T-helper 1 cell (primary cell): ENCODE data around the gene EFCAB12.
A peak's percentile ranks its signal among the peaks of the same experiment; 100 is the strongest.
"Not testable (repeated sequence)": the region's sequence is repeated elsewhere in the genome, so short reads cannot be mapped to it uniquely, and the experiment has no call there.

ENCODE experiments used
- DNase-seq, 5 donors: peaks; one replicate each; pipeline ENCODE4 v3.0.0-alpha.2; 2012 to 2020

EFCAB12 gene

DNA sequence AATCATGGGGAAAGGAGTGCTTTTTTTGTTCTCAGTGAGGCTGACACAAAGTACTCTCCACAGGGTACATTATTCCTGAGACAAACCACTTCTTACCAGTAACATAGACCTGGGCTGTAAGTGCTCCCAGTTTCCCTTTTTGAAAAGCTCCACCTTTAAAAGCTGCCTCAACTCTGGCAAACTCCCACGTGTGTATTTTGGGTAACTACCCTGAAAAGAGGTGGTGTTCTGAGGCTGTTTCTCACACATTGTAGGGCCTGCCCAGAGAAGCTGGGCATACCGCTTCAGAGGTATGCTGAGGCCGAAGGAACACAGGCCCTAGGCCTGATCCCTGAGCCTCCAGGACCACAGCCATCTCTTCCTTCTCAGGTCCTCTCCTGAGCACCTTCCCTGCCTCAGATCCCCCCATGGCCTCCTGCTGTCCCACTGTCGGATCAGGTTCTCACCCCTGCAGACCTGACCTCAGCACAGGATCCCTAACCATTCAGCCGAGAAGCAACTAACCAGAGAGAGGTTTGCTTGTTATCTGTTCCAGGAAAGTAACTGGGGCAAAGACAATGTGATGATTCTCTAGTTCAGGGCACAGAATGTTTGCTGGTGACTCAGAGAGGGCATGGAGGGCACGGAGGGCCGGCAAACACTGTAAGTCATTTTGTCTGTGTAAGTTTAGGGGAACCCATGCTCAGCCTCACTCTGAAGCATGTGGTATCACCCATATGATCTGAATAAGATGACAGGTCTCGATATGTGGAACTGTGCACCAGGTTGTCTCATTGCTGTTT is 36.1 kb downstream of the EFCAB12 start:
- not testable (repeated sequence) for DNase-seq

DNA sequence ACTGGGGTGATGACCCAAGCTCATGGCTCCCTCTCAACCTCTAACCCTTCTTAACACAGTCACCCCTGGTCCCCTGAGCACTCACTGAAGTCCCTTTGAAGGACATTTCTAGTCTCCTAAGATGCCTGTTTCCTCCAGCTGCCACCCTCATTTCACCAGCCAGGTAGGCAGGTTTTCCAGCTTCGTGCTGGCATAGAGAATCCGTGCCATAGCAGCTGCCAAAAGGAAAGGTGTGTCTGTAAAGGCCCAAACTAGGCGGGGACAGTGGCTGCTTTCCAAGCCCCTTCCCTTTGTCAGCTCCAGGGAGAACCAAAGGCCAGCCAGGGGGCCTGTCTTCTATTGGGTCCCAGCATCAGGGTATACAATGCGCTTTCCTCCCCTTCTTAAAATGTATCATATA is 36.9 kb downstream of the EFCAB12 start:
- not testable (repeated sequence) for DNase-seq

DNA sequence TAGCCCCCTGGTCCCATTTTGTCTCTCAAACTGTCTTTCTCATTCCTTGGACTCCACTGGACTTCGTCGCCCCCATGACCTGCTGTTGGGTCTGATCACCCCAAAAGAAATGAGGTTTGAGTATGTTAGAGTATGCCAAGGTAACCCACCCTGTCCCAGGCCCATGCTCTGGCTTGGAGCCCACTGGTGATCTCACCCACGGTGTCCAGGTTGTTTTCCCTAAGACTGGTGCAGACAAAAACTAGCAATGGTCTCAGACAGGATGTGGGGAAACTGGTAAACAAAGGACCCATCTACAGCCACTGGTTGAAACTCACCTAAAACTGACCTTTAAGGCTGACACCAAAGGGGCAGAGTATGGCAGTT is 38.9 kb downstream of the EFCAB12 start:
- no peak for DNase-seq

DNA sequence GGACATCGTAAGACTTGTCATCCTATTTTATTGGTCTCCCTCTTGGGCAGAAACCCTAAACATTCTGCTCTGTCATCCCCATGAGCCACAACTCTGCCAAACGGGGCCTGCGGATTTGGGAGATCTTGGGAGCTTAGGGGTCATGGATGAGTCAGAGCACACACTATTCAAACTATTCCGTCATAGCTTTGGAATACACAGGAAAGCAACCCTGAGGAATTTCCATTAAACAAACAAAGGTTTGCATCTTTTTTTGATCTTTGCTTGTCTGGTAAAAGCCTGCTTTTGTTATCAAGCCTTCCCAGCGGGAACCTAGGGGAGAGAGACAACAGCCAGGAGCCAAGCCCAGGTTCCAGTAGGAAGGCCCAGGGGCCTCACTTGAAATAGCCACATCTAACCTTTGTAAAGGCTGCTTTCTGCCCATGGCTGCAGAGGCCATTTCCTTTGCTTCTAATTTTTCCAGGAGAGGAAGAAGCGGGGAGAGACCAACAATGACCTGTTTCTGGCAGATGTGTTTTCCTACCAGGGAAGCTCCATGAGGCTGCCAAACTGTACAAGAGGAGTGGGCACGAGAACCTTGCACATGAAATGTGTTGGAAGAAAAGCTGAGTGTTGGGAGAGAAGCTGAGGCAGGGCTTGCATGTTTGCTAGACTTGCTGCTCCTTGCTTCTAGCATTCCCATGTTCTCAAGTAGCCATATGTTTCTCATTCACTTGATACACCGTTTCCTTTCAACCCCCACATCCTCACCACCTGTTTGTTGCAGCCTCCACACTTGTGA is 39.5 kb downstream of the EFCAB12 start:
- DNase-seq = not testable (repeated sequence)

DNA sequence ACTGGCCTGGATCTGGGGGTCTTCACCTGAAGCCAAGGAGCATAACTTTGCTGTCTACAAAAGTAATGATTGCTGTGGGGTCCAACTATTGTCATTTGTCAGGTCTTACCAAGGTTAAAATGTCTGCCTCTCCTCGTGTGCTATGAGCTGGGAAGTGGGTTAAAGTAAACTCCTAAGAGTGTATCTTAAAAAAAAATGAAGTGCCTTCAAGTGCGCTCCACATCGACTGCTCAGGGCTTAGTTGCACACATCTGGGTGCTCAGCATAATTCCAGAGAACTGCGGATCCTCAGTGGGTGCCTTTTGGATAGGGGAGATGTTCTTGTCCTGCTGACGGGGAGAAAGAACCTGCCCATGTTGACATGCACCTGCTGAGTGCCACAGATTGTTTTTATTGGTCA is 40.9 kb downstream of the EFCAB12 start:
- DNase-seq = no peak

DNA sequence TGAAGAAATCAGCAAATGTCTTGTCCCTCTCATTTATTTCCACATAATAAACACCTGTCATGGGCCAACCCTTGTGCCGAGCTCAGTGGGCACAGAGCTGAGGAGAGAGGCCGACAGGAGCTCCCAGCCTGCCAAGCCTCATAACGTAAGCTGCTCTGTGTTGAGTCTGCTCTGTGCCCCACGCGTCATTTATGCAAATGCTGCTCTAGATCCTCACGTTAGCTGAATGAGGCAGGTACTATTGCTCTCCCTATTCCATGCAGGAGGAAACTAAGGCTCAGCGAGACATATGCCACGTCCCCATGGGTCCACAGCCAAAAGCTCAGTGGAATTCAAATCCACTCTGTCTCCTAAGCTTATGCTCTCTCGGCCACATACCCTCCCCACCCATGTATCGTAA is 41.5 kb downstream of the EFCAB12 start:
- no peak for DNase-seq

DNA sequence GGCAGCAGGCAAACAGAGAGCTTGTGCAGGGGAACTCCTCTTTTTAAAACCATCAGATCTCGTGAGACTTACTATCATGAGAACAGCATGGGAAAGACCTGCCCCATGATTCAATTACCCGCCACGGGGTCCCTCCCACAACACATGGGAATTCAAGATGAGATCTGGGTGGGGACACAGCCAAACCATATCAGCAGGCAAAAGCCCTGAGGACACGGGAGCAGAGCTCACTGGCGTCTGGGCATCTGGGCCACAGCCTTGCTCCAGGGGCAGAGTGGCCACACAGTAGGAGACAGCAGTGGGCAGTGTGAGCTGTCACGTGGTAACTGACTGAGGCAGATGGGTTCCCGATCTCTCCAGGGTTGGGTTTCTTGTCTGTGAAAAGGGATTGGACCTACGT is 42.9 kb downstream of the EFCAB12 start:
- not testable (repeated sequence) for DNase-seq

DNA sequence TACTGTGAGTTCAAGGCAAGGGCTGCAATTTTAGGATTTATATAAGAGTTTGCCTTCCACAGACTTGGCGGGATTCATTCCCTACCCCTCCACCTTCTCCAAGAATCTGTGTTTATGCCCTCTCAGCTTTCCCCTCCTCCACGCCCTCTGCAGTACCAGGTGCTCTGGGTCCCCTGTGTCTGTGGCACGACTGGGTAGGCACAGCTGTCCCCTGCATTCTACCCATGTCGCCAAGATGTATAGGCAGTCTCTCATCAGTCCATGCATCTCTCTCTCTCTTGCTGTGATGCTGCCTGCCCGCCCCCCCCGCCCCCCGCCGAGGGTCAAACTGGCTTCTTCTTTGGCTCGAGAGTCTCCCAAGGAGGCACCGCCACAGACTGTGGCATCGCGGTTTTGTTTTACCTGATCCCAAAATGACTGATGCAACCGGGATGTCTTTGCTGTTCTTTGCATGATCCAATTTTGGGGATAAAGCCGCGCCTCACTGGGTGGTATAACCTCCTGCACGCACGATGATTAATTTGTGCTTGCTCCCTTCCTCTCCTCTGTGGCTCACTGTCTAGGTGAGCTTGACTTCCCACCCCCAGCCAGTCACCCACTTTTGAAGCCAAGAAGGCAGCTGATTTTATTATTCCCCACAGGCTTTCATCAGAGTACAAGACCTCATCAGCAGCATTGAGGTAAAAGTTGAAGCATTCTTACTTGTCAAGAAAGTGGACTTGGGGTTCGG is 43.7 kb downstream of the EFCAB12 start:
- DNase-seq = no peak

DNA sequence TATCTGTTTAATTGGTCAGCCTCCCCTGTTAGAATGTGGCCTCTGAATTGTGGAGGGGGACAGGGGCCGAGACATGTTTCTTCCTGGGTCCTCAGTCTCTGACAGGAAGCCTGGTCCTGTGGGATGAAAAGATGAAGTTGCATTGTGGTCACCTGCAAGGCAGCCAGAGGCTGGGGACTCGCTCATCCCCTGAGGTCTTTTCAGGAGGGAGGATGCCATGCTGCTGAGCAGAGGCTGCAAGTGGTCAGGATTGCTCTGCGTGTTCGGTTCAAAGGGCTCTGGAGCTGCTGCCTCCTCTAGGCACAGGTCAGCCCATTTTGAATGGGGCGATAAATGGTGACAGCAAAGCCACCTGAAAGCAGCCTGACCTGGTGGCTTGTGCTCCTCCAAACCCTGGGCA is 44.3 kb downstream of the EFCAB12 start:
- not testable (repeated sequence) for DNase-seq

DNA sequence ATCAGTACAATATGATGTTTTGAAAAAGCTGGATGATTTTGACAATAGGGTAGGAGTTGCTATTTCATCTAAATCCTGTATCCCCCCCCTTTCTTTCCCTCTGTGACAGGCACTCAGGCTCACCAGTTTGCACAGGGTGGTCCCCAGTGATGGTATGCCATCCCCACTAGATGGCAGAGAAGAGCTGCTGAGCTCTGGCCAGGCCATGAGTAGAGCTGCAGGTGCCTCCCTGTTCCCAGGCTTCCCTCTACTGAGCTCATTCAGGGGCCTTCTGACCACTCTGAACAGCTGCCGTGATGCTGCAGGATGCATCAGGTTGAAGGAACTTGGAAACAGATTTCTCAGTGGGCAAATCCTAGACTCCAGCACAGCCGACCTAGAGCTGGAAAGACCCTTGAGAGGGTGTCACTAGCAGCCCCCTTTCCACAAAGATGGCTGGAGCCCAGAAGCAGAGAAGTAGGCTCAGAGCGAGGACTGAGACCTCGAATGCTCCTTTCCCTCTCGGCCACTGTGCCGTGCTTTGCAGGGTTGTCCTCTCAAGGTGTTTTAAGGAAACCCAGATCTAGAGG is 45.1 kb downstream of the EFCAB12 start:
- peak in 2 of 5 donors; percentile 11 to 40 for DNase-seq

DNA sequence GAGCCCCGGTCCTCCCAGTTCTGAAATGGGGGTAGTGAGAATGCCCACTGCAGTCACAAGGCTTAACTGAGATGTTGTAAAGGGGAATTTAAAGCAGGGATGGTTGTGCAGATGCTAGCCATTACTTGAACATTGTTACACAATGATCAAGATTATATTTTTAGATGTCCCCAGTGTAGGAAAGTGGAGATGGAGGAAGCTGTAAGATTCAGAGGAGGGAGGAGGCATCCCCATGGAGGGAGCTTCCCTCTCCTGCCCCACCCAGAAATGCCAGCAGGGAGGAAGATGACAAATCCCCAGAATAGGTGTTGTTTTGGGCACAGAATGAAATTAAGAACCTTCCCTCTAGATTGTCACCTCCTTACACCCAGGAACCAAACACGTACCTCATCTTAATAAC is 46.1 kb downstream of the EFCAB12 start:
- no peak for DNase-seq

DNA sequence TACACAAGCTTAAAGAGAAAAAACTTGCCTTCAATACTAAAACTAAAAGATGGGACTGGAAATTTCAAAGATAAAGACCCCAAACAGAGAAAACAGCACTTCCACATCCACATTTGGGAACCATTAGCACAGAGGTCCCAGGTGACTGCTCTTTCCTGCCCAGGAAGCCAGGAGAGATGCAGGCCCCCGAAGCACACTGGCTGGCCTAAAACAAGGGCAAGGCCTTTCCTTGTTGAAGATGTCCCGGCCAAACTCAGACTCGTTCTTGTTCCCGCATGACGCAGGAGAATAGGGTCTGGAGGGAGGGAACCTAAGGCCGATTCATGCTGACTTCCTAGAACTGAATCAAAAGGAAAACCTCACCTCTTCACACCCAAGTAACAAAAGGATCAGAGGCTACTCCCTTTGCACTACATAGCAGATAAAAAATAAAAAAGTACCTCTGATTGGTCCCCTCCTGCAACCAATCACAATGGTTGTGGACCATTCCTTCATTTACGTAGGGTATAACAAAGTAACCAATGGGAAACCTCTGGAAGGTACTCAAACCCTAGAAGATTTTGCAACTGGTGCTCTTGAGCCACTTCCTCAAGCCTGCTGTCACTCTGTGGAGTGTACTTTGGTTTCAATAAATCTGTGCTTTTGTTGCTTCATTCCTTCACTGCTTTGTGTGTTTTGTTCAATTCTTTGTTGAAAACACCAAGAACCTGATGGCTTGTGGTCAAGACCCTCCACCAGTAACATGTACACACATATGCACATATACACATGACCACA is 48.7 kb downstream of the EFCAB12 start:
- DNase-seq = no peak

DNA sequence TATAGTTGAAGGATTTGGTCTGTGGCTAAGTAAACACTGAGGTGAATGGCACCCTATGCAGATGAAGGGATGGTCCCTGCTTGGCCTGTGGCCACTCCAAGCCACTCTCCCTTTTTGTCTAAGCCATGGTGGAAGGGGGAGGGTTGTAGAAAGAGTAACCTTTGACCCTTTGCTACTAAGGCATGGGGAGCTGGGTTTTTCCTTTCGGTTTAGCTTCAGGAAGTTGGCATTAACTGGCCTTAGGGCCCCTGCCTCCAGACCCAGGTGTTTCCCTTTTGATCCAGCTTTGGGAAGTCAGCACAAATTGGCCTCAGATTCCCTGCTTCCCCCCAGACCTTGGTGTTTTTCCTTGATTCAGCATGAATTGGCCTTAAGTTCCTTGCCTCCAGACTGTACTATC is 49.5 kb downstream of the EFCAB12 start:
- DNase-seq = no peak

DNA sequence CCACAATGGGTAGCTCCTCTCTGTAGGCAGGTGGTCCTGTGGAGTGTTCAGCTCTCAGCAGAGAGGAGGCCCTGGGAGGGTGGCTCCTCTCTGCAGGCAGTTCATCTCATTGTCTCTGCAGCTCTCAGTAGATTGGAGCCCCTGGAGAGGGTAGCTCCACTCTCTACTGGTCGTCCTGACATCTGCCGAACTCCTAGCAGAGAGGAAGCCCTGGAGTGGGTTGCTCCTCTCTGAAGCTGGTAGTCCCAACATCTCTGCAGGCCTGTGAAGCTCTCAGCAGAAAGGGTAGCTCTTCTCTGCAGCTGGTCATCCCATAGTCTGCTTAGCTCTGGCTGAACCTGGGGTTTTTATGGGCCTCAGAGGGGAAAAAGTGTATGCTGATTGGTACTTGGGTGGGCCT is 50.8 kb downstream of the EFCAB12 start:
- no peak for DNase-seq

DNA sequence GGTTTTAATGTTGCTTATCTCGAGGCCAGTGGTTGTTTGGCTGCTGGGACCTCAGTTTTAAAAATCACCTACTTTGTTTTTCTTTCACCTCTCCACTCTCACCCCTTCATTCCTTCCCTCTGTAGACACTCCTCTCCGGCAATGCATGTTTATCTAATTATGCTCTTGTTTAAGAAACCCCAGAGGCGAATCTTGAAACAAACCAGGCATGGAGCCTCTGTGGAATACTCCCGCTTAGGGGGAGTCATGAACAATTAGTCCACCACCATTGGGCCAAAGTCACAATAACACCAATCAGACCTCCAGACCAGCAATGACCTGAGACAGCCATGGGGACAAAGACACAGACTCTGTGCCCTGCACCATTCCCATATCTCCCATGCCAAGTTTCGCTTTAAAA is 53.3 kb downstream of the EFCAB12 start:
- DNase-seq = no peak

DNA sequence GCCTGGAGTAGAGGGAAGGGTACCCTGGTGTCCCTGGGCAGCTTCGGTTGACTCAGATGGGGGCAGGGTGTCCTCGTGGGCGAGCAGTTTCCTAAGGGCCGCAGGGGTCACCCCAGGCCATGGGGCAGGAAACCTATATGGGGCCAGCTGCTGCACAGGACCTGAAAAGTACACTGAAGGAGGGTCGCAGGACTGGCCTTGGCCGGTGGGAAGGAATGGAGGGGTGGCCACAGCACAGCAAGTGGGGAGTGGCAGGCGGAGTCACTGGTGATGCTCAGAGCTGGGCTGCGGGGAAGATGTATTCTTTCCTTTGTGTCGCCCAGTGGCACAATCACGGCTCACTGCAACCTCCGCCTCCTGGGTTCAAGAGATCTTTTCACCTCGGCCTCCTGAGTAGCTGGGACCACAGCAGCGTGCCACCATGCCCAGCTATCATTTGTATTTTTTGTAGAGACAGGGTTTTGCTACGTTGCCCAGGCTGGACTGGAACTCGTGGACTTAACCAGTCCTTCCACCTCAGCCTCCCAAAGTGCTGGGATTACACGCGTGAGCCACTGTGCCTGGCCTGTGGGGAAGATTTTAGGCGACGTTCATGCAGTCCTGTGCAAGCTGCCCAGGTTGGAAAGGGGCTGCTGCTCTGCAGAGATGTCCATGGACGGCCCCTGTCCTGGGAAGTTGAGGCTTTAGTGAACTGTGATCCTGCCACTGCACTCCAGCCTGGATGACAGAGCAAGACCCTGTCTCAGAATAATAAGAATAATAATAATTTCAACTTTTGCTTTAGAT is 57.2 kb downstream of the EFCAB12 start:
- no peak for DNase-seq

DNA sequence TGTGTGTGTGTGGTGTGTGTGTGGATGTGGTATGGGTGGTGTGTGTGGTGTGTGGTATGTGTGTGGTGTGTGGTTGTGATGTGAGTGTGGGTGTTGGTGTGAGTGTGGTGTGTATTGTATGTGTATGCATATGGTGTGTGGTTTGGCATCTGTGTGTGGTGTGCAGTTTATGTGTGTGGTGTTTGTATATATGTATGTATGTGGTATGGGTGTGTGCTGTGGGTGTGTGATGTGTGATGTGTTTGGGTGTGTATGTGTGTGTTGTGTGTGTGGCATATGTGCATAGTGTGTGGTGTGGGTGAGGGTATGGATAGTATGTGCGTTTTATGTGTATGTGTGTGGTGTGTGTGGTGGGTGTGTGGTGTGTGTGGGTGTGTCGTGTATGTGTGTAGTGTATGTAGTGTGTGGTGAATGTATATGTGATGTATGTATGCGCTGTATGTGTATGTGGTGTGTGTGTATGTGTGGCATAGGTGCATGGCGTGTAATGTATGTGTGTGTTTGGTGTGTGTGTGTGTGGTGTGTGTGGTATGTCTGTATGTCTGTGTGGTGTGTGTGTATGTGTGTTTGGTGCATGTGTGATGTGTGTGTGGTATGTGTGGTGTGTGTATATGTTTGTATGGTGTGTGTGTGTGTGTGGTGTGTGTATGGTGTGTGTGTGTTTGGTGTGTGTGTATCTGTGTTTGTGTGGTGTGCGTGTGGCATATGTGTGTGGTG is 58.0 kb downstream of the EFCAB12 start:
- DNase-seq = no peak

DNA sequence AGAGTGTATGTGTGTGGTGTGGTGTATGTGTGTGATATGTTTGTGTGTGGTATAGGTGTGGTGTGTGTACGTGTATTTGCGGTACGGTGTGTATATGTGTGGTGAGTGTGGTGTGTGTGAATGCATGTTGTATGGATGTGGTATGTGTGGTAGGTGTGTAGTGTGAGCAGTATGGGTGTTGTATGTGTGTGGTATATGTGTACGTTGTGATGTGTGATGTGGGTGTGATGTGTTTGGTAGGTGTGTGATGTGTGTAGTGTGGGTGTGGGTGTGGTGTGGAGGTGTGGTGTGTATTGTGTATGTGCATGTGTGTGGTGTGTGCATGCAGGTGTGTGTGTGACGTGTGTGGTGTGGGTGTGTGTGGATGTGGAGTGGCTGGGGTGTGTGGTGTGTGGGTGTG is 58.7 kb downstream of the EFCAB12 start:
- DNase-seq = no peak

DNA sequence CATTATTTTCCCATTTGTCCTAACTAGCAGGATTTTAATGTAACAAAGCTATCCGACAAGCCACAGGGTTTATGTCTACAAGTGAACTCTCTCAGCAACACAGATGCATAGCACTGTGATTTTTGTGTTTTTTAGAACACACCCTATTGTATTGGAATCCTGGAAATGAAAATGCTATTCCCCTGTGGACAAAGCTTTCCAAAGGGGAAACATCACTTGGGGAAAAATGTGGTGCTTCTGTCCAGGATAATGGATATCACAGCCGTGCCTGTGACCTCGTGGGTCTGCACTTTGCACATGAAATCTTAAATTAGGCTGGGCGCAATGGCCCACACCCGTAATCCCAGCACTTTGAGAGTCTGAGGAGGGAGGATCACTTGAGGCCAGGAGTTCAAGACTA is 60.6 kb downstream of the EFCAB12 start:
- no peak for DNase-seq

DNA sequence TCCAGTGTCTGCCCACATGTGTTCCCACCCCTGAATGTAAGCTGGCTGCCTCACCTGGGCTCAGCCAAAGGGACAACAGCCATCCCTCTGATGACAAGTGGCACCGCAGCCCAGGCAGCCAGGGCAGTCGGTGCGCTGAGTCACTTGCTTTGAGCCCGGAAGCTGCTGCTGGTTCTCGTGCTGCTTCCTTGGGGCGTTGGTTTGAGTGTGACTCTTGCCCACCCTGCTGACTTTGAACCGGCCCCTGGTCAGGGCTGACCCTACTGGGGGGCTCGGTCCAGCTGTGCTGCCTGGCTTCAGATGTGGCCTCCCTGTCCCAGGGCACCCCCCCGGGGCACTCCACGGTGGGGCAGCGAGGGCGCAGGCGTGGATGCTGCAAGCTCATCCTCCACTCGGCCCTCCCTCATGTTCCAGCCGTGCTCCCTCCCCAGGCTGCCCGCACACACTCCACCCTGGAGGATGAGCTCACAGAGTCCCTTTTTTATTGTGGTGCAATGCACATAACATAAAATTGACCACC is 62.1 kb downstream of the EFCAB12 start:
- no peak for DNase-seq
